Stromal cell of bone marrow (primary cell): ENCODE results near the gene DEDD2.
A peak's percentile ranks its signal among the peaks of the same experiment; 100 is the strongest.

Experiments
- DNase-seq: peaks from one replicate; pipeline ENCODE4 v3.0.0-alpha.2; 2012; ENCODE audit warnings: low read depth

The DEDD2 gene

DNA sequence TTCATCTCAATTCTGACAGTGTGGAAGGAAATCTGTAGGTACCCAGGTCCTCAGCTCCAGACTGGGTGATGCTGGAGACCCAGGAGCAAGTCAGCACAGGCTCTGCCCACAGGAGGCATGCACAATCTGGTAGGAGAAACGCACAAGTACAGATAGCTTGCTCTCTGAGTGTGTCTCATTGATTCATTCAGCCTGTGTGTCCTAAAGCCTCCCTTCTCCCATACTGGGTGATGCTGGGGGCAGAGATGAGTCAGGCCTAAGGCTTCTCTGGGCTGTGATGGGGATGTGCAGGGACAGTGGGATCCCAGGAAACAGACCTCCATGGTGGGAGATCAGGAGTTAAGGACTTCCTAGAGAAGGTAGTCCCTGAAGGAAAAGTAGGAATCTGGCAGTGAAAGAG, 9.4 kb upstream of the DEDD2 start:
- DNase-seq, result no peak

- DNase-seq, result no peak
Measured at GRCh38 chr19:42225718-42226292, 8.3 kb upstream of the DEDD2 start.

DNA sequence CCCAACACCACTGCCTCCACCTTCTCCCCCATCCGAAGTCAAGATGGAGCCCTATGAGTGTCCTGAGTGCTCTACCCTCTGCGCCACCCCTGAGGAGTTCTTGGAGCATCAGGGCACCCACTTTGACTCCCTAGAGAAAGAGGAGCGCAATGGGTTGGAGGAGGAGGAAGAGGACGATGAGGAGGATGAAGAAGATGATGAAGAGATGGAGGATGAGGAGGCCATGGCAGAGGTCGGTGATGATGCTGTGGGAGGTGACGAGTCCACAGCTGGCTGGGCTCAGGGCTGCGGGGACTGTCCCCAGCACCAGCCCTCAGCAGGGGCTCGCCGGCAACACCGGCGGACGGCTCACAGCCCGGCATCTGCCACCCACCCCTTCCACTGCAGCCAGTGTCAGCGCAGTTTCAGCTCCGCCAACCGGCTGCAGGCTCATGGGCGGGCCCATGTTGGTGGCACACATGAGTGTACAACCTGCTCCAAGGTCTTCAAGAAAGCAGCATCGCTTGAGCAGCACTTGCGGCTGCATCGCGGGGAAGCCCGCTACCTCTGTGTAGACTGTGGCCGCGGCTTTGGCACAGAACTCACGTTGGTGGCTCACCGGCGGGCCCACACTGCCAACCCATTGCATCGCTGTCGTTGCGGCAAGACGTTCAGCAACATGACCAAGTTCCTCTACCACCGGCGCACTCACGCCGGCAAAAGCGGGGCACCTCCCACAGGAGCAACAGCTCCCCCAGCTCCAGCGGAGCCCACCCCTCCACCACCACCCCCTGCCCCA, 7.7 kb upstream of the DEDD2 start:
- no peak for DNase-seq

DNA sequence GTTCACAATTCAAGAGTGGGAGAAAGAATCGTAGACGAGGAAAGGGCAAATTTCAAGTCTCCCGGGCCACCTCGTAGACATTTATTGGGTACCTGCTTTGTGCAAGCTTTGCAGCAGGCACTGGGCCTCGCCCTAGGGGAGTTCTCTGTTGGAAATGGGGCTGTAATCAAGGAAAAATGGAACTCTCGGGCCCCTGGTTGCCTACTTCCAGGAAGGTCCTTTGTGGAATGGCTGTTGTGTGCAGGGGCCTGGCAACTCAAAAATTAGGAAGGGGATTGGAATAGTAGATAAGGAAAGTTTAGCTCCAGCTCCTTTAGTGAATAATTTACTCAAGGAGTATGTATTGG, 3.2 kb upstream of the DEDD2 start:
- DNase-seq, result no peak

- DNase-seq, result peak; percentile 95
Measured at GRCh38 chr19:42219812-42220750, 2.6 kb upstream of the DEDD2 start, which contains the start of gene ZNF526. ZNF526 (plus strand) TSS chr19:42220312; CDS start chr19:42224404, 4,092 bp downstream.

DNA sequence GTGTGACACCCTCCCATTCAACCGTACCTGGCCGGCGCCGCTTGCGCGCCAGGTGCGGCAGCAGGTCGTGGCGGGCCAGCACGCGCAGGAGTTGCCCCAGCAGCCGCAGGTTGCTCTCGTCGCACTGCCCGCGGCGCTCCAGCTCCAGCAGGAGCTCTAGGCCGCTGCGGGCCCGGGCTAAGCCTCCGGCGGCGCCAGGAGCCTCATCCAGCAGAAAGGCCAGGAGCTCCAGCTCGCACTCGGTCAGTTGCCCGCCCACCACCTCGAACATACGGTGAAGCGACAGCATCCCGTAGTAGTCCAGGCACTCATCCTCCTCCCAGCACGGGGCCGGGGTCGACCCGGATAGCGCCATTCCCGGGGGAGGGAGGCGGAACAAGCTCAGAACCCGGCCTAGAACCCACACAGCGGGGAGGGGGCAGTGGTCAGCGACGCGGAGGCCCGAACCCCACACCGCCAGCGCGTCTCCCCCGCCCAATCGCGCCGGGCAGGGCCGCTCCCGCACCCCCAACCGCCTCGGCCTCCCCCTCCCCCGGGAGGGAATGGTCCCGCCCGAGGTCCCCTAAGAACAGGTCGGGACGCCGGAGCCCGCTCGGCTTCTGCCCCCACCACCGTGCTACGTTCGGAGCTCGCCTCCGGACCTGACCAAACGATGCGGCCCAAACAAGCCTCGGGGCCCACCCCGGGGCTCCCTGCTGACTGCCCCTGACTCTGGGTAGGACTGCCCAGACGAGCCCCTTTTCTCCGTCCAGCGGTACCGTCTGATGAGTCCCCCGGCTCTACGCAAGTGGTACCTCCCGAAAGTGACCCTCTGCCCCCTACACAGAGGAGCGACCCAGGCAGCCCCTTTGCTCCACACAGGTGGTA, 591 bp downstream of the DEDD2 start:
- no peak for DNase-seq

DNA sequence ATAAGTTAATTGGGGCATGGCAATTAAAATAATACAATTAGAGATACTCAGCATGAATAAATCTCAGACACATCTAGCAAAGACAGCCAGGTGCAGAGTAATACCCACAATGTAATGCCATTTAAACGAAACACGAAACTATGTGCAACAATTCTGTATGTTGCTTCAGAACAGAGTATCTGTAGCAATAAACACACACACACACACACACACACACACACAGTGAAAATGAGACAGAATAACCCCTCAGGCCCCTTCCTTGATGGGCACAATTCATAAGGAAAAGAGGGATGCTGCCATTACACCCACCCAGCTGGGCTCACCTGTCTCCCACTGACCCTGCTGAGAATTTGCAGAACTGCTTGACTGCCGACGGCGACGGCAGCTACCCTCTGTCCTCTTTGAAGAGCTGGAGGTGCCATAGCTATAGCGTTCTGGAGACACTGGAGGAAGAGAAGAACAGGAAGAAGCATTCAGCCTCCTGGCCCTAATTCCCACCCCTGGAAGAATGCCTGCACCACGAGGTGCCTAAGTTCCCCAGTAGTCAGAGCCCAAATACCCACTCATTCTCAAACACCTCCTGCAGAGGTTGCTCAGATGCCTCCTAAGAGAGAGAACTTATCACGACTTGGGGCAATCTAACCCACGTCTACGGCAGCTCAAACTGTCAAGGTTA, 2.5 kb downstream of the DEDD2 start:
- no peak for DNase-seq

GRCh38 chr19:42212886-42213285, 4.6 kb downstream of the DEDD2 start:
- no peak for DNase-seq

- no peak for DNase-seq
Measured at GRCh38 chr19:42208612-42209011, 8.9 kb downstream of the DEDD2 start.

- DNase-seq, result peak; percentile 50
Measured at GRCh38 chr19:42207767-42208271, 9.7 kb downstream of the DEDD2 start.

GRCh38 chr19:42206871-42207755, 10.4 kb downstream of the DEDD2 start:
- DNase-seq, result no peak

DNA sequence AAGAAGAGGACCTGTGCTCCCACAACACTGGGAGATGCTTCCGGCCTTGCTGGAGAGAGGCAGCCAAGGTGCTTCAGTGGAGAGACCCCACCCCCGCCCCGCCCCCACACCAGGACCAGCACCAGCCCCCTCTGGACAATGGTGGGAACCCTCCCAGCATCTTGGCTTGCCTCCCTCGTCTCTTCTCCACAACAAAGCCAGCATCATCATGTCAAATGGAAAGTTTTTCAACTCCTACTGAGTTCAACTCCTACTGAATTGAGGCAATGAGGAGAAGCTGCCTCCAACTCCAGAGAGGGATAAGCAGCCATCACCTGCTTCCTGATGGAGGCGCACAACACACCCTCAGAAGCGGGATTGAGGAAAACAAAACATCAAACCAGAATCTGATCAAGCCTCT, 12.8 kb downstream of the DEDD2 start:
- no peak for DNase-seq

DNA sequence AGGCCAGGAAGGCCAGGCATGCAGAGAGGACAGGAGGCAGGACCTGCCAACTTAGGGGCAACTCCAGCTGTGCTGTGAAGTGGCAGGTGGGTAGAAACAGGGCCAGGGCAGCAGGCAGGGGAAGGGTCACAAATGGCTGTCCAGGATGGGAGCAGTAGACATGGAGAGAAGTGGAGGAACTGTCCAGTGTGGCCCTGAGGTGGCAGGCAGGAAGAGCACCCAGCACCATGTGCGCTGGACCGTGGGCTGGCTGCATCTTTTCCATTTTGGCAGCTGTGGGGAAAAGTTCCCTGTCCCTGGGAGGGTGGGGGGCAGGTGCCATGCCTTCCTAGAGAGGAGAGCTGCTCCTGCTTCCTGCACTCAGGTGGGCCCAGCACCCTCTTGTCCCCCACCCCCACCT, 13.8 kb downstream of the DEDD2 start:
- DNase-seq, result no peak

GRCh38 chr19:42202290-42202880, 15.1 kb downstream of the DEDD2 start:
- DNase-seq, result no peak

GRCh38 chr19:42201489-42202289, 15.8 kb downstream of the DEDD2 start:
- DNase-seq, result no peak

DNA sequence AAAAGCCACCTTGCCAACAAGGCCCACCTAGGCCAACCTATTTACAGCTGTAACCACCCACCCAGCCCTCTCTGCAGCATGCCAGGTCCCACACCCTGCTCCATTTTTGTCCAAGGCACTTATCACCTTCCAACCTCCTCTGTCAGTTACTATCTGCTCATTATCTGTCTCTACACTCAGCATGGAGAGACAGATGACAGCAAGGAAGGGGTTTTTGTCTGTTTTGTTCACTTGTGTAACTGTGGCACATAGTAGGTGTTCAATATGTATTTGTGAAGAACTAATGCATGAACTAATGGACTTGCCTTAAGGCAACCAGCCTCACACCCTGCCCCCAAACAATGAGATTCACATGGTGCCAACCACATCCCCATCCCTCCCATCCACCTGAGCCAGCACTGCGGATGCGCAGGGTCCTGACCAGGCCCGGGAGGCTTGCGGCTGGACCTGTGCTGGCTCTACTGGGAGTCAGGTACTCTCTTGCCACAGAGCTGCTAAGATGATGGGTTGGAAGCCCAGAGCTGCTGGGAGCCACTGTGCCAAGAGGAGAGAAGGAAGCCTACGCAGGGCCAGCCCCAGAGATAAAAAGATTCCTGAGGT, 17.3 kb downstream of the DEDD2 start:
- no peak for DNase-seq

DNA sequence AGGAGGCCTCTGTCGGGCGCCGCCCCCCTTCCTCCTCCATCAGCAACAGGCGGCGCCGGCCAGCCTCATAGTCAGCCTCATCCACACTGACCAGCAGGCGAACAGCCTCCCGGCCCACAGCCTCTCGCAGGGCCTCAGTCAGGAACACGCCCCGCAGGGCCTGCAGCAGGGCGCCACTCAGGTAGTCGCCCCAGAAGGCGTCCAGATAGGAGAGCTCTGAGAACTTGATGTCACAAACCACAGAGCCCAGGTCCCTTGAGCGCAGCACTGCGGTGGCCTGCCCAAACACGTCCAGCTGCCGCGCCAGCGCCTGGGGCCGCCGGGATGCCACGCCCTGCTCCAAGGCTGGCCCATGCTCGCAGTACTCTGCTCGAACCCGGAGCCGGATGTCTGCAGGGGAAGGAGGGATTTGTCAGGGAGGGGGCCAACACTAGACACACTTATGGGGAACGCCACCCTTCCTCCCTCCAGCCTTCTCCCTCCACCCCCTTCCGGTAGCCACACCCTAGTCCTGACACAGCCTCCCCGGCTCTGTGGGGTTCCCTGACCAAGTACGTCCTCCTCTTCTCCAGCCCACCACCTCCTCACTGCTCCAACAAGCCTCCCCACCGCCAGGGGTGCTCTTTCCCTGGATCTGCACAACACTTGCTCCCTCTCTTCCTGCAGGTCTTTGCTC, 17.9 kb downstream of the DEDD2 start:
- no peak for DNase-seq
